ENCODE data around the gene ART5.

DNA sequence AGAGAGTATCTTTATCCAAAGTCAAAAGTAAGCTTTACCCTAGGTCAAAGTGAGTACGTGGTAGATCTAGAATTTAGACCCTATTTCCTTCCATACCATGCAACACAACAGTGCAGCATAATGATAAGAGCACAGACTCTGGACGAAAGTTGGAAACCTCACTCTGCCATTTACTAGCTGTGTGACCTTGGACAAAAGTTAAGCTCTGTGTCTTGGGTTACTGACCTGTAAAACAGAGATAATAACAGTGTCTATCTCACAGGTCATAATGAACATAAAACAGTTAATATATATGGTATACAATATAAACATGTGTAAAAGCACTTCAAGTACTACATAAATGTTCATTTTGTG, 43.0 kb upstream of the ART5 start:
- no peak for TF ChIP-seq CREB1 (IDR thresholded peaks at IDR 0.05; ENCODE audit: low read depth)
- no peak for TF ChIP-seq NFIC (IDR thresholded peaks at IDR 0.05)
- TF ChIP-seq EP300 (IDR thresholded peaks at IDR 0.05; ENCODE audit: borderline replicate concordance), result no peak
- TF ChIP-seq REST (IDR thresholded peaks at IDR 0.05; ENCODE audit: low read depth), result no peak
- no peak for TF ChIP-seq ZBTB7A (IDR thresholded peaks at IDR 0.05; ENCODE audit: low read depth)
- no peak for TF ChIP-seq FOXM1 (IDR thresholded peaks at IDR 0.05; ENCODE audit: borderline replicate concordance, low read depth)
- no peak for TF ChIP-seq TEAD4 (IDR thresholded peaks at IDR 0.05)
- TF ChIP-seq MAX (IDR thresholded peaks at IDR 0.05), result no peak
- TF ChIP-seq YY1 (IDR thresholded peaks at IDR 0.05; ENCODE audit: low read depth), result no peak
- TF ChIP-seq EGR1 (IDR thresholded peaks at IDR 0.05), result no peak

All from Ishikawa (cell line).